Fibroblast of lung (primary cell): ENCODE results near the gene COL5A2.

Experiments used
- CTCF ChIP-seq, 2 donors: IDR thresholded peaks in 1 of 2; conservative IDR thresholded peaks in 1 of 2; 1 replicate in 1 of 2; 2 replicates in 1 of 2; pipeline ENCODE4 v1.5.1; 2011 to 2012; ENCODE audit warnings: low read length in 2 of 2, control low read depth in 1 of 2, inconsistent platforms in 1 of 2, low read depth in 1 of 2, mild to moderate bottlenecking in 1 of 2
- EZH2 ChIP-seq: IDR thresholded peaks from 2 replicates; pipeline ENCODE4 v1.5.1; 2012; ENCODE audit warnings: low read length, control low read depth, mild to moderate bottlenecking; ENCODE audit errors: missing control alignments

GRCh38 chr2:189163889-189164288 lies 15.7 kb downstream of the COL5A2 start:
- no peak for TF ChIP-seq CTCF (conservative IDR thresholded peaks at IDR 0.05 in 1 of 2, IDR thresholded peaks at IDR 0.05 in 1 of 2; ENCODE audit: low read depth in 1 of 2, low read length in 2 of 2)
- TF ChIP-seq EZH2: no peak
